Endometrial microvascular endothelial cells (primary cell): Measurements from ENCODE around the gene OGDHL. TPM values are rescaled to one million over a fixed set of nuclear protein-coding genes. Genes with fewer than 3 reads are reported as not detected.
"Not testable (repeated sequence)": the region's sequence is repeated elsewhere in the genome, so short reads cannot be mapped to it uniquely, and the experiment has no call there.

ENCODE experiments used
- in situ Hi-C: cut with HindIII; loops from 2 replicates; pipeline ENCODE4 v1.10.0; 2017; ENCODE audit warnings: low sequenced_read_pairs, low pct_unique_long_range_greater_than_20kb; ENCODE audit errors: inconsistent ontology term
- total RNA-seq: library from RNA; depleted of rRNA; stranded (reverse); fragments of >200 nt; gene quantifications from one replicate; pipeline ENCODE4 v1.2.3, GENCODE V29; 2015; ENCODE audit errors: inconsistent ontology term

Gene OGDHL
- 0.09 TPM for total RNA-seq

- in situ Hi-C loops = no loop called here
Measured at GRCh38 chr10:49761789-49762565, at the start of gene OGDHL. OGDHL (minus strand) TSS chr10:49762323; CDS start chr10:49758592, 3,731 bp downstream.

- in situ Hi-C loops = no loop called here
Measured at GRCh38 chr10:49803988-49804387, 41.9 kb upstream of the OGDHL start.

- in situ Hi-C loops = no loop called here
Measured at GRCh38 chr10:49798275-49798674, 36.2 kb upstream of the OGDHL start.

- in situ Hi-C loops = no loop called here
Measured at GRCh38 chr10:49791100-49791499, 29.0 kb upstream of the OGDHL start.

GRCh38 chr10:49784681-49785080 lies 22.6 kb upstream of the OGDHL start:
- in situ Hi-C loops = no loop called here

- in situ Hi-C loops = no loop called here
Measured at GRCh38 chr10:49783645-49784044, 21.5 kb upstream of the OGDHL start.

- in situ Hi-C loops = no loop called here
Measured at GRCh38 chr10:49781247-49781646, 19.1 kb upstream of the OGDHL start.

GRCh38 chr10:49778197-49778596 lies 16.1 kb upstream of the OGDHL start:
- in situ Hi-C loops = no loop called here

GRCh38 chr10:49776851-49777250 lies 14.7 kb upstream of the OGDHL start:
- in situ Hi-C loops = no loop called here

- in situ Hi-C loops = no loop called here
Measured at GRCh38 chr10:49775014-49775413, 12.9 kb upstream of the OGDHL start.

GRCh38 chr10:49772944-49773343 lies 10.8 kb upstream of the OGDHL start:
- in situ Hi-C loops = not testable (repeated sequence)

GRCh38 chr10:49771046-49771445 lies 8.9 kb upstream of the OGDHL start:
- in situ Hi-C loops = not testable (repeated sequence)

GRCh38 chr10:49769692-49770091 lies 7.6 kb upstream of the OGDHL start:
- in situ Hi-C loops = no loop called here

GRCh38 chr10:49768731-49769130 lies 6.6 kb upstream of the OGDHL start:
- in situ Hi-C loops = no loop called here

GRCh38 chr10:49768329-49768728 lies 6.2 kb upstream of the OGDHL start:
- in situ Hi-C loops = no loop called here

- in situ Hi-C loops = no loop called here
Measured at GRCh38 chr10:49767752-49768151, 5.6 kb upstream of the OGDHL start.

- in situ Hi-C loops = no loop called here
Measured at GRCh38 chr10:49766484-49766883, 4.4 kb upstream of the OGDHL start.

- in situ Hi-C loops = no loop called here
Measured at GRCh38 chr10:49762566-49762877, 399 bp upstream of the OGDHL start.

GRCh38 chr10:49761201-49761788 lies 828 bp downstream of the OGDHL start:
- in situ Hi-C loops = no loop called here

GRCh38 chr10:49760789-49761188 lies 1.3 kb downstream of the OGDHL start:
- in situ Hi-C loops = no loop called here
